Measurements from ENCODE around the gene CC2D2B. TPM values are rescaled to one million over a fixed set of nuclear protein-coding genes. Genes with fewer than 3 reads are reported as not detected.
"Not testable (repeated sequence)": the region's sequence is repeated elsewhere in the genome, so short reads cannot be mapped to it uniquely, and the experiment has no call there.

CC2D2B gene
- total RNA-seq, 1 experiment from 2014 or later: not detected

DNA sequence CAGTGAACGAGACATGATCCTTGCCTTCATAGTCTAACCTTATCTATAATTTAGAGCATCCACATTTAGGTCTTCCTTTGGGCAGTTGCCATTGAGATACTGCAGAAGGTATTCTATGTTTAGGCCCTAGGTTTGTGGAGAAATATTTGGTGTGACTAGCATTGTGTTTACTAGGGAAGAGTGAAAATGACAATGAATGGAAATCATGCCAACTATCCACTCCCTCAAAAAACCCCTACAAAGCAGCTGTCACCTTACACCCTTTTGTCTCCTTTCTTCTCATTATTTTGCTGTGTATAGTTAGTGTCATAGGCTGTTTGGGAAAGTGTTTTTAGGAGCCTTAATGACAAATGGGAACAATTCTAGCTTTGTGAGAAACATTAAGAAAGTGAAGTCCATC lies 138.8 kb downstream of the CC2D2B start:
- no peak for DNase-seq
- CTCF ChIA-PET: interaction anchor here (0.5 kb wide), 1 partner anchor 183 kb away, joined by 5 read pairs; no protein-coding TSS in a partner anchor
- Histone ChIP-seq H3F3A (ENCODE audit: insufficient read depth, low read depth) (no peaks in the 10 kb centered on the region), H3K9me2 (ENCODE audit: insufficient read depth) (no peaks in the 10 kb centered on the region), H3K9me3 (ENCODE audit: insufficient read depth, low read depth) (no peaks in the 10 kb centered on the region; the same call in 1 of the 2 replicates), H3K4me3 (no peak overlapping the region), H3K36me3 (ENCODE audit: low read depth) (no peaks in the 10 kb centered on the region), H3K27me3 (ENCODE audit: insufficient read depth, low read depth) (no peaks in the 10 kb centered on the region), H3K4me1 (replicated peaks; ENCODE audit: insufficient read depth) (peaks cover 15% of the 10 kb centered on the region; the same call in 1 of the 2 replicates), H2AFZ (no peak overlapping the region), H3K27ac (no peak overlapping the region), H4K20me1 (ENCODE audit: insufficient read depth) (no peaks in the 10 kb centered on the region), H3K79me2 (ENCODE audit: low read depth) (peaks cover 35% of the 10 kb centered on the region), H3K4me2 (no peak overlapping the region)
- POLR2A ChIA-PET (ENCODE audit: unreplicated experiment): no interaction called here
- no TSS peak for BruUV-seq (replicated peaks)
- no peak for TF ChIP-seq CTCF (conservative IDR thresholded peaks at IDR 0.05)
- TF ChIP-seq EZH2 (IDR thresholded peaks at IDR 0.05; ENCODE audit: low read depth): no peak
- intact Hi-C loops (cut with micrococcal nuclease; ENCODE audit: unreplicated experiment): no loop called here

- DNase-seq: no peak
- Histone ChIP-seq H3K9me2 (ENCODE audit: insufficient read depth) (no peaks in the 10 kb centered on the region), H3F3A (ENCODE audit: insufficient read depth, low read depth) (no peaks in the 10 kb centered on the region), H3K9me3 (ENCODE audit: insufficient read depth, low read depth) (no peaks in the 10 kb centered on the region; the same call in 1 of the 2 replicates), H3K4me3 (no peak overlapping the region), H3K27me3 (ENCODE audit: insufficient read depth, low read depth) (no peaks in the 10 kb centered on the region), H3K27ac (no peak overlapping the region), H3K4me2 (no peak overlapping the region), H3K36me3 (ENCODE audit: low read depth) (no peaks in the 10 kb centered on the region), H4K20me1 (ENCODE audit: insufficient read depth) (no peaks in the 10 kb centered on the region), H3K4me1 (replicated peaks; ENCODE audit: insufficient read depth) (peaks cover 15% of the 10 kb centered on the region; the same call in 1 of the 2 replicates), H3K79me2 (ENCODE audit: low read depth) (peaks cover 35% of the 10 kb centered on the region), H2AFZ (no peak overlapping the region)
- no TSS peak for BruUV-seq (replicated peaks)
- TF ChIP-seq CTCF (conservative IDR thresholded peaks at IDR 0.05) (no peak), EZH2 (IDR thresholded peaks at IDR 0.05; ENCODE audit: low read depth) (no peak)
- ChIA-PET POLR2A (ENCODE audit: unreplicated experiment) (no interaction called here), CTCF (interaction anchor here (0.5 kb wide), 1 partner anchor 183 kb away, joined by 5 read pairs; no protein-coding TSS in a partner anchor)
- intact Hi-C loops (cut with micrococcal nuclease; ENCODE audit: unreplicated experiment): no loop called here
Measured at GRCh38 chr10:96047004-96047649, 139.4 kb downstream of the CC2D2B start.

GRCh38 chr10:96047925-96048324 lies 140.2 kb downstream of the CC2D2B start:
- CTCF ChIA-PET; H3K4me2 ChIP-seq; H3K9me3 ChIP-seq (ENCODE audit: insufficient read depth, low read depth); DNase-seq; BruUV-seq (replicated peaks); H3K4me3 ChIP-seq; H3F3A ChIP-seq (ENCODE audit: insufficient read depth, low read depth); intact Hi-C loops (cut with micrococcal nuclease; ENCODE audit: unreplicated experiment); POLR2A ChIA-PET (ENCODE audit: unreplicated experiment); H2AFZ ChIP-seq; H4K20me1 ChIP-seq (ENCODE audit: insufficient read depth); H3K27ac ChIP-seq; H3K36me3 ChIP-seq (ENCODE audit: low read depth); H3K9me2 ChIP-seq (ENCODE audit: insufficient read depth); H3K27me3 ChIP-seq (ENCODE audit: insufficient read depth, low read depth): not testable (repeated sequence)
- Histone ChIP-seq H3K4me1 (replicated peaks; ENCODE audit: insufficient read depth) (peaks cover 15% of the 10 kb centered on the region; the same call in 1 of the 2 replicates), H3K79me2 (ENCODE audit: low read depth) (peaks cover 40% of the 10 kb centered on the region)

- Histone ChIP-seq H3F3A (ENCODE audit: insufficient read depth, low read depth) (no peaks in the 10 kb centered on the region), H3K27me3 (ENCODE audit: insufficient read depth, low read depth) (no peaks in the 10 kb centered on the region), H3K79me2 (ENCODE audit: low read depth) (peaks cover 36% of the 10 kb centered on the region), H2AFZ (no peak overlapping the region), H3K9me3 (ENCODE audit: insufficient read depth, low read depth) (no peaks in the 10 kb centered on the region), H3K4me1 (replicated peaks; ENCODE audit: insufficient read depth) (peaks cover 15% of the 10 kb centered on the region; the same call in 1 of the 2 replicates), H3K9me2 (ENCODE audit: insufficient read depth) (no peaks in the 10 kb centered on the region), H4K20me1 (ENCODE audit: insufficient read depth) (no peaks in the 10 kb centered on the region), H3K36me3 (ENCODE audit: low read depth) (no peaks in the 10 kb centered on the region), H3K4me2 (no peak overlapping the region), H3K27ac (no peak overlapping the region), H3K4me3 (no peak overlapping the region)
- ChIA-PET CTCF (no interaction called here), POLR2A (ENCODE audit: unreplicated experiment) (no interaction called here)
- DNase-seq: no peak
- BruUV-seq (replicated peaks): no TSS peak
- TF ChIP-seq EZH2 (IDR thresholded peaks at IDR 0.05; ENCODE audit: low read depth) (no peak), CTCF (conservative IDR thresholded peaks at IDR 0.05) (no peak)
- intact Hi-C loops (cut with micrococcal nuclease; ENCODE audit: unreplicated experiment): no loop called here
Measured at GRCh38 chr10:96049340-96049739, 141.6 kb downstream of the CC2D2B start.

Data from PC-9 (cell line).